Measurements from ENCODE around the gene UBE2F. TPM values are rescaled to one million over a fixed set of nuclear protein-coding genes. Genes with fewer than 3 reads are reported as not detected.
"Not testable (repeated sequence)": the region's sequence is repeated elsewhere in the genome, so short reads cannot be mapped to it uniquely, and the experiment has no call there.

Gene UBE2F
- total RNA-seq, 1 experiment from 2014 or later = 116 TPM

DNA sequence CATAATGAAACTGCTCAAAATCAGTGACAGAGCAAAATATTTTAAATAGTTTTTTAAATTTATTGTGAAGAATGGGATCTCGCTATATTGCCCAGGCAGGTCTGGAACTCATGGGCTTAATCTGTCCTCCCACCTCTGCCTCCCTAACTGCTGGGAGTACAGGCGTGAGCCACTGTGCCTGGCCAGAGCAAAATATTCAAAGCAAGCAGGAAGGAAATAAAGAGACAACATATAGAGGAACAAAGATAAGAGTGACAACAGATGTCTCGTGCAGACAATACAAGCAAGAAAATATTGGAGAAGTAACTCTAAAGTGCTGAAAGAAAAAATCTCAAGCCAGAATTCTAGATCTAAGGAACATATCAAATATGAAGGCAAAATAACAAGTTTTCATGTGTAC, 89.0 kb downstream of the UBE2F start:
- no peaks in the 10 kb centered on the region for H3K36me3 Mint-ChIP-seq (ENCODE audit: insufficient read depth, unreplicated experiment)
- H3K27me3 Mint-ChIP-seq (ENCODE audit: insufficient read depth, unreplicated experiment) = no peaks in the 10 kb centered on the region
- H3K27ac Mint-ChIP-seq (ENCODE audit: low read depth, unreplicated experiment) = no peak overlapping the region
- no peak for DNase-seq (ENCODE audit: unreplicated experiment)
- TF ChIP-seq, protein P1, sequence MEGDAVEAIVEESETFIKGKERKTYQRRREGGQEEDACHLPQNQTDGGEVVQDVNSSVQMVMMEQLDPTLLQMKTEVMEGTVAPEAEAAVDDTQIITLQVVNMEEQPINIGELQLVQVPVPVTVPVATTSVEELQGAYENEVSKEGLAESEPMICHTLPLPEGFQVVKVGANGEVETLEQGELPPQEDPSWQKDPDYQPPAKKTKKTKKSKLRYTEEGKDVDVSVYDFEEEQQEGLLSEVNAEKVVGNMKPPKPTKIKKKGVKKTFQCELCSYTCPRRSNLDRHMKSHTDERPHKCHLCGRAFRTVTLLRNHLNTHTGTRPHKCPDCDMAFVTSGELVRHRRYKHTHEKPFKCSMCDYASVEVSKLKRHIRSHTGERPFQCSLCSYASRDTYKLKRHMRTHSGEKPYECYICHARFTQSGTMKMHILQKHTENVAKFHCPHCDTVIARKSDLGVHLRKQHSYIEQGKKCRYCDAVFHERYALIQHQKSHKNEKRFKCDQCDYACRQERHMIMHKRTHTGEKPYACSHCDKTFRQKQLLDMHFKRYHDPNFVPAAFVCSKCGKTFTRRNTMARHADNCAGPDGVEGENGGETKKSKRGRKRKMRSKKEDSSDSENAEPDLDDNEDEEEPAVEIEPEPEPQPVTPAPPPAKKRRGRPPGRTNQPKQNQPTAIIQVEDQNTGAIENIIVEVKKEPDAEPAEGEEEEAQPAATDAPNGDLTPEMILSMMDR (IDR thresholded peaks at IDR 0.05; ENCODE audit: unreplicated experiment) = no peak
- H3K4me3 Mint-ChIP-seq (ENCODE audit: unreplicated experiment) = no peak overlapping the region
- POLR2A ChIA-PET = no interaction called here
- intact Hi-C loops (cut with micrococcal nuclease) = no loop called here
- no TSS peak for BruUV-seq (replicated peaks)
- CTCF ChIA-PET = no interaction called here
- H3K9me3 Mint-ChIP-seq (ENCODE audit: unreplicated experiment) = no peaks in the 10 kb centered on the region
- H3K4me1 Mint-ChIP-seq (ENCODE audit: insufficient read depth, unreplicated experiment) = peaks cover 11% of the 10 kb centered on the region

DNA sequence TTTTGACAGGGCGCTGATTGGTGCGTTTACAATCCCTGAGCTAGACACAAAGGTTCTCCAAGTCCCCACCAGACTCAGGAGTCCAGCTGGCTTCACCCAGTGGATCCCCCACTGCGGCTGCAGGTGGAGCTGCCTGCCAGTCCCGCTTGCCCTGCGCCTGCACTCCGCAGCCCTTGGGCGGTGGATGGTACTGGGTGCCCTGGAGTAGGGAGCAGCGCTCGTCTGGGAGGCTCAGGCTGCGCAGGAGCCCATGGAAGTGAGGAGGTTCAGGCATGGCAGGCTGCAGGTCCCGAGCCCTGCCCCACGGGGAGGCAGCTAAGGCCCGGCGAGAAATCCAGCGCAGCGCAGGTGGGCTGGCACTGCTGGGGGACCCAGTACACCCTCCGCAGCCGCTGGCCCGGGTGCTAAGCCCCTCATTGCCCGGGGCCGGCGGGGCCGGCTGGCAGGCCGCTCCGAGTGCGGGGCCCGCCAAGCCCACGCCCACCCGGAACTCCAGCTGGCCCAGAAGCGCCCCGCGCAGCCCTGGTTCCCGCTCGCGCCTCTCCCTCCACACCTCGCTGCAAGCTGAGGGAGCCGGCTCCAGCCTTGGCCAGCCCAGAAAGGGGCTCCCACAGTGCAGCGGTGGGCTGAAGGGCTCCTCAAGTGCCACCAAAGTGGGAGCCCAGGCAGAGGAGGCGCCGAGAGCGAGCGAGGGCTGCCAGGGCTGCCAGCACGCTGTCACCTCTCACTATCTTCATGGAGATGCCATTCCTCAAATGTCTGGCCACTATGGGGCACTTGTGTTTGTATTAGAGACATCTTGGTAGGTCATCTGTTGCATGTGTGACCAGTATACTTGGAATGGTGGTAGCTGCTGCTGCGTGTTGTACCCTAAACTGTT, 91.1 kb downstream of the UBE2F start:
- H3K27ac Mint-ChIP-seq (ENCODE audit: low read depth, unreplicated experiment); H3K36me3 Mint-ChIP-seq (ENCODE audit: insufficient read depth, unreplicated experiment); CTCF ChIA-PET; H3K9me3 Mint-ChIP-seq (ENCODE audit: unreplicated experiment); H3K27me3 Mint-ChIP-seq (ENCODE audit: insufficient read depth, unreplicated experiment); DNase-seq (ENCODE audit: unreplicated experiment); intact Hi-C loops (cut with micrococcal nuclease); POLR2A ChIA-PET; BruUV-seq (replicated peaks); H3K4me3 Mint-ChIP-seq (ENCODE audit: unreplicated experiment): not testable (repeated sequence)
- H3K4me1 Mint-ChIP-seq (ENCODE audit: insufficient read depth, unreplicated experiment) = peaks cover 14% of the 10 kb centered on the region

DNA sequence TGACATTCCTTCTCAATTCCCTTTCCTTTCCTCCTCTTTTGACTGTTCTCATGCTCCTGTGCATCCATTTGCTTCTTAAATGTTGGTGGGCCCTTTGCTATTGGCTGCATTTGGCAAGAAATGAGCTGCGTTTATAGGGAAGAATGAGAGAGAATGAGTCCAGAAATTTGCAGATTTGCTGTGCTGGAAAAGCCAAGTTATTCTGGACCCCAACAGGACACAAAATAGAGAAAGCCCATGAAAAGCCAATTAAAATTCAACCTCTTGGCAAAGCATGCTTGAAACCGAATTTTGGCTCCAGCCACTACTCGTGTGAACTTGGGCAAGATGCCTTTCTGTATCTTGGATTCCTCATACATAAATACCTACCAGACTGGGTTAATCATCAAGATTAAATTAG, 92.7 kb downstream of the UBE2F start:
- Mint-ChIP-seq H3K36me3 (ENCODE audit: insufficient read depth, unreplicated experiment) (peaks cover 11% of the 10 kb centered on the region), H3K4me1 (ENCODE audit: insufficient read depth, unreplicated experiment) (peaks cover 15% of the 10 kb centered on the region), H3K9me3 (ENCODE audit: unreplicated experiment) (no peaks in the 10 kb centered on the region), H3K27me3 (ENCODE audit: insufficient read depth, unreplicated experiment) (no peaks in the 10 kb centered on the region), H3K27ac (ENCODE audit: low read depth, unreplicated experiment) (no peak overlapping the region), H3K4me3 (ENCODE audit: unreplicated experiment) (peak overlapping the region; percentile 82)
- POLR2A ChIA-PET = interaction anchor here (0.6 to 2.8 kb wide), 6 partner anchors 9 to 201 kb away, joined by 3 to 13 read pairs (median 9); no protein-coding TSS in a partner anchor
- TF ChIP-seq, protein P1 (IDR thresholded peaks at IDR 0.05; ENCODE audit: unreplicated experiment) = no peak
- CTCF ChIA-PET = interaction anchor here (0.6 to 0.8 kb wide), 2 partner anchors 14 to 91 kb away, joined by 3 read pairs; no protein-coding TSS in a partner anchor
- DNase-seq (ENCODE audit: unreplicated experiment) = no peak
- intact Hi-C loops (cut with micrococcal nuclease) = no loop called here
- TSS peak; percentile 79 for BruUV-seq (replicated peaks)

DNA sequence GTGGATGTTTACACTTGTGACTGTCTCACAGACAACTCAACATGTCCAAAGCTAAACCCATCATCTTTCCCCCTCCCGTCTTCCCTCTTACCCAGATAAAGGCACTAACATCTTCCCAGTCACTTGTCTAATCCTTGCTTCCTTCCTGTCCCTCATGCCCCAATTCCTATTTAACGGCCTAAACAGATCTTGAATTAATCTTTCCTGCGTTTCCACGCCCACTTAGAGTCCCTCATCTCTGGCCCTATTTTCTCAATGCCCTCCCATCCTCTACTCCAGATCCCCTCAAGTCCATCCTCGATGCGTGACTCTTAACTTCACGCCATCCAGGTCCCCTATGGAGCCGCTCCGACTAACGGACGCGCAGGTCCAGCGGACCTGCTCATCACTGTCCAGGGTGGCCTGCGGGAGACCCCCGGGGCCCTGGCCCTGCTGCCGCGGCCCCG, 93.3 kb downstream of the UBE2F start:
- no peak for DNase-seq (ENCODE audit: unreplicated experiment)
- intact Hi-C loops (cut with micrococcal nuclease) = loop anchor here (1.0 to 5.0 kb wide), 4 partner anchors 77 to 202 kb away; partner anchors contain the start of genes HES6, KLHL30 and UBE2F
- Mint-ChIP-seq H3K4me3 (ENCODE audit: unreplicated experiment) (peak overlapping the region; percentile 82), H3K36me3 (ENCODE audit: insufficient read depth, unreplicated experiment) (peaks cover 17% of the 10 kb centered on the region), H3K27me3 (ENCODE audit: insufficient read depth, unreplicated experiment) (no peaks in the 10 kb centered on the region), H3K4me1 (ENCODE audit: insufficient read depth, unreplicated experiment) (peaks cover 15% of the 10 kb centered on the region), H3K9me3 (ENCODE audit: unreplicated experiment) (no peaks in the 10 kb centered on the region), H3K27ac (ENCODE audit: low read depth, unreplicated experiment) (peak overlapping the region; percentile 91)
- ChIA-PET CTCF (interaction anchor here (0.6 kb wide), 1 partner anchor 14 kb away, joined by 3 read pairs; no protein-coding TSS in a partner anchor), POLR2A (interaction anchor here (0.6 to 2.8 kb wide), 24 partner anchors 10 to 229 kb away, joined by 3 to 34 read pairs (median 4); partner anchors contain the start of genes ILKAP, KLHL30 and PER2)
- TF ChIP-seq, protein P1 (IDR thresholded peaks at IDR 0.05; ENCODE audit: unreplicated experiment) = no peak
- BruUV-seq (replicated peaks) = no TSS peak

Measured in MCF 10A (cell line).